ENCODE measurements around the gene CSGALNACT2.

DNA sequence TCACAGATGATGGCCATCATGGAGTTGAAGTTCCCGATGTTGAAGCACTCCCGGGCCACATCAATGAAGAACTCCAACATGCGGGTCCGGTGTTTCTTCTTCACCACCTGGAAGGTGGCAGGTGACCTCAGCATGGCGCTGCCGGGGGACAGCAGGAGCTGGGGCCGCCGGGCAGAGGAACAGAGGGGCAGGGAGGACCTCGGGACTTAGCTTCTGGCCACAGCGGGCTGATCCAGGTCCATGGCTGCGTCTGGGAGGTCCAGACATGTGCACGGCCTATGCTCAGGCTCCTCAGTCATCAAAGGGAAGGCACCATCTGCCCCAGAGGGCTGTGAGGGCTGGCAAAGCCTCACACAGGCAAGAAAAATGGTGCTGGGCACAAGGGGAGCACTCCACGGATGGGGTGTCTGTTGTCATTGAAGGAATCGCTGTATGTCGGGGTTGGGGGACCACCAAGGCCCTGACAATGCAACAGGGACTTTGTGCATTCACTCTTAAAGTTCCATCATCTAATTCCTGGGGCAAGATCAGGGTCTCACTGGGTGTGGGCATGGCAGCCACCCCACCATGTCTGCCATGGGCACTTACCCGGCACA lies 60.9 kb downstream of the CSGALNACT2 start:
- TF ChIP-seq, protein P1, sequence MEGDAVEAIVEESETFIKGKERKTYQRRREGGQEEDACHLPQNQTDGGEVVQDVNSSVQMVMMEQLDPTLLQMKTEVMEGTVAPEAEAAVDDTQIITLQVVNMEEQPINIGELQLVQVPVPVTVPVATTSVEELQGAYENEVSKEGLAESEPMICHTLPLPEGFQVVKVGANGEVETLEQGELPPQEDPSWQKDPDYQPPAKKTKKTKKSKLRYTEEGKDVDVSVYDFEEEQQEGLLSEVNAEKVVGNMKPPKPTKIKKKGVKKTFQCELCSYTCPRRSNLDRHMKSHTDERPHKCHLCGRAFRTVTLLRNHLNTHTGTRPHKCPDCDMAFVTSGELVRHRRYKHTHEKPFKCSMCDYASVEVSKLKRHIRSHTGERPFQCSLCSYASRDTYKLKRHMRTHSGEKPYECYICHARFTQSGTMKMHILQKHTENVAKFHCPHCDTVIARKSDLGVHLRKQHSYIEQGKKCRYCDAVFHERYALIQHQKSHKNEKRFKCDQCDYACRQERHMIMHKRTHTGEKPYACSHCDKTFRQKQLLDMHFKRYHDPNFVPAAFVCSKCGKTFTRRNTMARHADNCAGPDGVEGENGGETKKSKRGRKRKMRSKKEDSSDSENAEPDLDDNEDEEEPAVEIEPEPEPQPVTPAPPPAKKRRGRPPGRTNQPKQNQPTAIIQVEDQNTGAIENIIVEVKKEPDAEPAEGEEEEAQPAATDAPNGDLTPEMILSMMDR (IDR thresholded peaks at IDR 0.05; ENCODE audit: insufficient read depth, low read length, poor library complexity, severe bottlenecking): no peak
- no peak for TF ChIP-seq EZH2phosphoT487 (conservative IDR thresholded peaks at IDR 0.05; ENCODE audit: low read length)

Data from SU-DHL-6 (cell line).